Epidermal melanocyte (primary cell): ENCODE results near the gene PDPK1.
"Not testable (repeated sequence)": the region's sequence is repeated elsewhere in the genome, so short reads cannot be mapped to it uniquely, and the experiment has no call there.

Experiments used
- DNase-seq: peaks from one replicate; pipeline ENCODE4 v3.0.0; 2011; ENCODE audit warnings: low spot score; ENCODE audit not compliant: insufficient read length

The PDPK1 gene

DNA sequence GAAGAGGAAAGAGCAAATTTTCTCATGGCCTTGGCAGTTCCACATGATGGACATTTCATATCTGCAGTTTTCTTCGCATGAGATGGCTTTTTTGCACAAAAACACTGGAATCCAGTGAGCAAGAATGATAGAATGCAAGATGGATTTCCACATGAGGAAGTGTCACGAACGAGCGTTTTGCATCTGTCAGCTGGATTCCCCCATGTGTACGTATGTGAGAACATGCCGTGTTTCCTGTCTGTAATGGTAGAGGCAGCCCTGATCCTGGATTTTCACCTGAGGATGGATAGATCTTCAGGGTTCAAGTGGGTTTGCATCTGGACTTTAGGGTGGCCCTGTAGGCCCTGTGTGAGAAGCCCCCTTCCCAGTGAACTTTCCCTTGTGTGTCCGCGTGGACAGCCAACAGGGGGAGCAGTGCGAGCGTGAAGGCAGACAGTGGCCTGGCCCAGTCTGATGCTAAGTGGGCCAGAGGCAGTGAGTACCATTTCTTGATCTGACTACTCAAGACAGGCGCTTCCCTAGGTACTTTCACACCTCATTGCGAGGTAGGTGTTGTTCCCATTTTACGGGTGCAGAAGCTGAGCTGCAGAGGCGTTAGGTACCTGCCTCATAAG is 2.1 kb downstream of the PDPK1 start:
- not testable (repeated sequence) for DNase-seq

- DNase-seq: not testable (repeated sequence)
Measured at GRCh38 chr16:2540912-2541311, 3.1 kb downstream of the PDPK1 start.

GRCh38 chr16:2541409-2541808 is 3.6 kb downstream of the PDPK1 start:
- DNase-seq: not testable (repeated sequence)

DNA sequence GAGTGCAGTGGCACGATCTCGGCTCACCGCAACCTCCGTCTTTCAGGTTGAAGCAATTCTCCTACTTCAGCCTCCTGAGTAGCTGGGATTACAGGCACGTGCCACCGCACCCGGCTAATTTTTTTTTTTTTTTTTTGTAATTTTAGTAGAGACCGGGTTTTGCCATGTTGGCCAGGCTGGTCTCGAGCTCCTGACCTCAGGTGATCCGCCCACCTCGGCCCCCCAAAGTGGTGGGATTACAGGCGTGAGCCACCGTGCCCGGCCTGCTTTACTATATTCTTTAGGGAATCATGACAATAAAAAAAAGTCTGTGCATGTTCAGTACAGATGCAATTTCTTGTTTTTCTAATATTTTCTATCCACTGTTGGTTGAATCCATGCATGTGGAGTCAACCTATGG is 6.0 kb downstream of the PDPK1 start:
- DNase-seq: not testable (repeated sequence)

- DNase-seq: not testable (repeated sequence)
Measured at GRCh38 chr16:2550283-2550878, 12.6 kb downstream of the PDPK1 start.

DNA sequence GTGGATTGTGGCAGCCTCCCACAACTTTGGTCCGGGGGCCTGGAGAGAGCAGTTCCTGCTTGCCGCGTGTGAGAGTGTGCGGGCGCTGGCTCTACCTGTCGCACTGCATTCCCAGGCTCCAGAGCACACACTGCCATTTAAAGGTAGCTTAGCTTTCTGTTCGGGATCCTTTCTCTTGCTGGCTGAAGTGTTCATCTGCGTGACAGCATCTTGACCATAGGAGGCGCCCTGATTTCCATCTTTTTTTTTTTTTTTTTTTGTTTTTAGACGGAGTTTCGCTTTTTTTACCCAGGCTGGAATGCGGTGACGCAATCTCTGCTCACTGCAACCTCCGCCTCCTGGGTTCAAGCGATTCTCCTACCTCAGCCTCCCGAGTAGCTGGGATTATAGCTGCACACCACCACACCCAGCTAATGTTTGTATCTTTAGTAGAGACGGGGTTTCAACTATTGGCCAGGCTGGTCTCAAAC is 13.6 kb downstream of the PDPK1 start:
- DNase-seq: not testable (repeated sequence)

- not testable (repeated sequence) for DNase-seq
Measured at GRCh38 chr16:2554709-2555425, 17.0 kb downstream of the PDPK1 start.

GRCh38 chr16:2557150-2557549 is 19.3 kb downstream of the PDPK1 start:
- DNase-seq: not testable (repeated sequence)

DNA sequence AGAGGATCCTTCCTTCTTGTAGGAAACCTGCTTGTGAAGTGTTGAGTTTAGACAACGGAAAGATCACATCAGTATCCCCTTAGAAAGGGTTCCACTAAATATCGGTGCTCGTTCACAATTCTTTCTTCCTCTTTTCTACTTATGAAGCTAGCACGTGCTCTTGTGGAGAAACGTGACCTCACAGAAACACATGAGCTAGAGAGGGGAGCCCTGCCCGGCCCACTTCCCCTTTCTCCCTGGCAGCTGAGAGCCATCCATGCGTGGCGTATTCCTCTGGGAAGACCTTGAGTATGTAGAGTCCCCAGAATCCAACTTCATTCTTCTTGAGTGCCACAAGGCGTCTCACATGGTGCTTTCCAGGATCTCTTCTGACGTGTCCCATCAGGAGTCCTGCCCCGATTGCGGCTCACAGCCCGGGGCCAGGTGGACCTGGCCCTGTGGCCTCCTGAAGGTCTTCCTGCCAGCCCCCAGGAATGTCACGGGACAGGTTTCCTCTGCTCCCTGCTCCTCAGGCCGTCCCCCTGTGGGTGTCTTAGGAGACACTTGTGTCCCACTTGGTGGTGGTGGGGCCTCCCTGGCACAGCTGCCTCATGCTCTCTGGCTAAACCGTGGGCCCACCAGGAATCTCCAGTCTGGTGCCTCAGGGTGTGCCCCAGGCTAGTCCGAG is 22.4 kb downstream of the PDPK1 start:
- DNase-seq: not testable (repeated sequence)

DNA sequence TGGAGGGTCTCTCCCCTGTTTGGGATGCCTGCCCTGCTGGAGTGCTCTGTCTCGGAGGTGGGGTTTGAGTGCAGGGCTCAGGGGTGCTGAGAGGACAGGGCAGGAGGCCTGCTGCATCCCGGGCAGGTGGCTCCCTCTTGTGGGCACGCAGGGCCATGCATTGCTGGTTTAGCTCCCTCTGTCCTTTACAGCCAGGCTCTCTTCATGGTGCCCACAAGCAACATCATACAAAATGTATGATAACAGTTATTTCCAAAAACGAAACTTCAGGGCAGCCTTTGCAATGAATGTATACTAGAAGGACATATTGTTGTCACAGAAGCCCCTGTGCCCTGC is 22.9 kb downstream of the PDPK1 start:
- not testable (repeated sequence) for DNase-seq

- not testable (repeated sequence) for DNase-seq
Measured at GRCh38 chr16:2567506-2567905, 29.7 kb downstream of the PDPK1 start.

DNA sequence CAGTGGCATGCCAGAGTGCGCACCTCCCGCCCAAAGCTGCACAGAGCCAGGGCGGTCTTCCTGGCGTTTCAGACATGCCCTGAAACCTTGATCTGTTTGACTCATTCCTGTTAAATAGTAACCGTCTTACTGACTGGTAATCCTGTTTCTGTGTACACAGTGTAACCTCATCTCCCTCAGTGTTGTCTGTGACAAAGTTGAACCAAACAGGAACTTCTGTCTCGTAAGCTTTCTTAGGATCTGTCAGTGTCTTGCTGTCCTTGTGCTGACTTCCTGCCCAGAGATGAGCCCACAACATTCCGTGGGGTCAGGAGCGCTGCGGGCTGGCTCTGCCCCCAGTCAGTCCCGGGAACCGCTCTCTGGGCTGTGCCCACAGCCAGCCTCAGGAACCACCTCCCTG is 30.8 kb downstream of the PDPK1 start:
- DNase-seq: not testable (repeated sequence)

DNA sequence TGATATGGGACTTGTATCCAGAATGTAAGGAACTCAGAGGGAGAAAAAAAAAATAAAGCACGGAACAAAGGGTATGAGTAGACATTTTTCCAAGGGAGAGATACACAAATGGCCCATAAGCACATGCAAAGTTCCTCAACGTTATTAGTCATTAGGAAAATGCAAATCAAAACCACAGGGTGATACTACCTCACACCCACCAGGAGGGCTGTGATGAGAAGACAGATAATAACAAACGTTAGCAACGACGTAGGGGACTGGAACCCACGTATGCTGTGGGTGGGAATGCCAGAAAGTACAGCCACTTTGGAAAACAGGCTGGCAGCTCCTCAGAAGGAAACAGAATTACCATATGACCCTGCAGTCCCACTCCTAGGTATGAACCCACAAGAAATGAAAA is 34.9 kb downstream of the PDPK1 start:
- not testable (repeated sequence) for DNase-seq

DNA sequence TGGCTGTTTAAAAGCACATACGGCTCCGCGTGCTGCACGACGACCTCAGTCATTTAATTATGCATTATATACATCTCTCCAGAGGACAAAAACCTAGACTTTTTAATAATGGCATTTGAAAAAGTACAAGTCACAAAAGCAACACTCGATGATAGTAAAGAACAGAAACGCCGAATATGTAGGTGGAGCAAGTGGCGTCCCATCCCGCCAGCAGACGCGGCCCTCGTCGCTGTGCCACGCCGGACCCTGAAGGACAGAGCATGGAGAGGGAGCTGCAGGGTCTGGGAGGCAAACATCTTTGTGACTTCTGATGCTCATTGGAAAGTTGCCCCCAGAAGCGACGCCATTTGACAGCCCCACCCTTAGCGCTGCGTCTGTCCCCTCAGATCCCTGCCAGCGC is 38.0 kb downstream of the PDPK1 start:
- DNase-seq: not testable (repeated sequence)

- not testable (repeated sequence) for DNase-seq
Measured at GRCh38 chr16:2577044-2577443, 39.2 kb downstream of the PDPK1 start.

GRCh38 chr16:2578905-2579304 is 41.1 kb downstream of the PDPK1 start:
- DNase-seq: not testable (repeated sequence)

DNA sequence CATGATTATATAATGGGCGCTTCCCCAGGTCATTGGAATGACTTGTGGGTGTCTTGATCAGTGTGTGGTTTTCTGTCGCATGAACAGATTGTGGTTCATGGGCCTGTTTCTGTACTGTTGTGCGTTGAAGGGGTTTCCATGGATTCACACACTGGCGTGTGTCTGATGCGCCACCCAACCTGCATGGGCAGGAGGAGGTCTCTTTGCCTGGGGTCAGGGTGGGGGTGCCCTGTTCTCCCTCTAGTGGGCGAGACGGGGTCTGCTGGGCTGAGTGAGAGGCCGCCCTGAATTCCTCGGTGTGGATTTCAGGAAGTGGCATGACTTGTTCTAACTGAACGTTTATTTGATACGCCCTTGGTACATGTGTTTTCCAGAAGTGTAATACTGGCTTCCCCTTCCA is 42.3 kb downstream of the PDPK1 start:
- DNase-seq: not testable (repeated sequence)

DNA sequence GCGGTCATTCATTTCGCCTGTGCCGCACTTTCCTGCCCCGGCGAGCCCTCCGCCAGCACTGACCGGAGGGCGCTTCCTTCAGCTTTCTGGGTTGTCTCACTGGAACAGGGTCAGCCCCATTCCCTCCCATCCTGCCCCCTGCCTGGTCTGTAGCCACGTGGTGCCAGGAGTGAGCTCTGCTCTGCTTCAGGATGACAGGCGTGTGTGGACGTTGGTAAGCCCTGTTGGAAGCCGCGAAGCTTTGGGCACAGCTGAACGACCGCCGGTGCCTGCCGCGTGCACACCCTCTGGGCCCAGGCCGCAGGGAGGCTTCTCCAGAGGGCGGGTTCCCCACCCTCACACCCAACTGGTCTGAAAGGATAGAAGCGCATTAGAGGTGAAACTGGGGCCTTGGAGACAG is 43.0 kb downstream of the PDPK1 start:
- DNase-seq: not testable (repeated sequence)

GRCh38 chr16:2584729-2585650 is 47.2 kb downstream of the PDPK1 start:
- DNase-seq: peak; percentile 26

- DNase-seq: peak; percentile 12
Measured at GRCh38 chr16:2585651-2586081, 47.8 kb downstream of the PDPK1 start.

- peak; percentile 15 for DNase-seq
Measured at GRCh38 chr16:2586241-2586640, 48.4 kb downstream of the PDPK1 start.
